ENCODE data around the gene GSTM2.

Gene GSTM2

DNA sequence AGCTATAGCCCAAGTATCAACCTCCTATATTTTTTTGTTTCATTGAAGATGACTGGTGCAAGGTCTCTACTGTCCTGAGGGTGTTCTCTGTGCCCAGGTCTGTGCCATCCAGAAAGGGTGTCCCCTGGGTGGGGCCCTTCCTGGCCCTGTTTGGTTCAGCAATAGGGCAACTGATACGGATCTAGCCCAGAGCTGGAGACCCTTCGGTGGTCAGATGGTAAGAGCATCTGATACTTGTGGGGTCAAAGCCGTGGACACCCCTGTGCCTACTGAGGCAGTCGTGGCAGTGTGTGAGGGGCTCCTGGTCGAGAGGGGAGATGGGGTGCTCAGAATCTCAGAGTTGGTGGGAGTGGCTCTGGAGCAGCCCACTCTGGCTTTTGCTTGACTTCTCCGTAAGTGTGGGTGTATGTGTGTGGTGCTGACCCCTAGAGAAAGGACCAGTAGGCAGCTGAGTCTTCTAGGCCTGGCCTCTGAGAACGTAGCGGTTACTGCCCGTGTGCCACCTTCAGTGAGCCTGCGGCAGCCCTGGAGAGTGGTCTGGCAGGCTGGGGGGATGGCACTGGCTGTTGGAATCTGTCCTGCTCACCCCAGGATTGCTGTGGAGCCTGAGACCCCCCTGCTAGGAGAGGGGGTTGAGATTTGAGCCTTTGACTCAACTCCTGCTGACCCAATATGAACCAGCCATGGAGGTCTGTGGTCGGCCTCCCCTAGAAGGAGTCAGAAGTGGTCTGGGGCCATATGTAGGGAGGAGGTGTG lies 45.5 kb upstream of the GSTM2 start:
- Histone ChIP-seq H4K20me1 (peaks cover 46 to 61% (median 60%) of the 10 kb centered on the region in 11 experiments; a peak in 21 of 22 replicates), H3K9ac (peak overlapping the region; percentile 70 to 94 (median 87)), H3K4me2 (peak overlapping the region; percentile 87 to 100 (median 97)), H3K4me1 (peaks cover 67 to 82% (median 77%) of the 10 kb centered on the region in 10 experiments), H3K36me3 (peaks cover 14 to 23% (median 17%) of the 10 kb centered on the region in 11 experiments), H3K27ac (peak overlapping the region; percentile 47 to 96 (median 85); a peak in 21 of 22 replicates), H3K9me3 (replicated peaks in 1 of 11) (no peaks in the 10 kb centered on the region), H3K4me3 (peak overlapping the region; percentile 83 to 95 (median 89)), H3K27me3 (no peaks in the 10 kb centered on the region)
- TF ChIP-seq Cebpa-rat (IDR thresholded peaks at IDR 0.05), result no peak

DNA sequence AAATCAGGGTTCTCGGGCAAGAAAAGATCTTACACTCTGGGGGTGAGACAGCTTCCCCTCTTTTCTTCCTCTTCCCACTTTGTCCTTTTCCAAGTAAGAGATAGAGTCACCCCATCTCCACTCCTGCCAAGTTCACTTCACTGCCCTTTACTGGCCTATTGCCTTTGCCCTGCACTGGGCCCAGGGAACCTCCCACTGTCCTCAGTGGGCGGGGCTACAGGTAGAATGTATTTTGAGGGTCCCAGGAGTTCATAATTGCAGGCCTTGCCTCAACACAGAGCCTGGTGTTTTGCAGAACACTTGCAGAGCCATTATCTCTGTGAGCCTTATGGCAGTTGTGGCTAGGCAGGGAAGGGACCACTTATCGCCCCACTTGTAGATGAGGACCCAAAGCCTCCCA lies 45.0 kb upstream of the GSTM2 start:
- H3K27ac ChIP-seq, result peak overlapping the region; percentile 47 to 96 (median 85); a peak in 20 of 22 replicates
- H3K4me1 ChIP-seq, result peaks cover 61 to 82% (median 79%) of the 10 kb centered on the region in 10 experiments
- peak overlapping the region; percentile 87 to 100 (median 97) for H3K4me2 ChIP-seq
- TF ChIP-seq Cebpa-rat (IDR thresholded peaks at IDR 0.05), result no peak
- H4K20me1 ChIP-seq, result peaks cover 46 to 66% (median 65%) of the 10 kb centered on the region in 11 experiments; a peak in 21 of 22 replicates
- H3K9me3 ChIP-seq (replicated peaks in 1 of 11), result no peaks in the 10 kb centered on the region
- peak overlapping the region; percentile 36 to 95 (median 89); a peak in 15 of 20 replicates for H3K4me3 ChIP-seq
- peak overlapping the region; percentile 70 to 94 (median 87); a peak in 18 of 22 replicates for H3K9ac ChIP-seq
- peaks cover 20 to 29% (median 22%) of the 10 kb centered on the region in 11 experiments for H3K36me3 ChIP-seq
- no peaks in the 10 kb centered on the region for H3K27me3 ChIP-seq

DNA sequence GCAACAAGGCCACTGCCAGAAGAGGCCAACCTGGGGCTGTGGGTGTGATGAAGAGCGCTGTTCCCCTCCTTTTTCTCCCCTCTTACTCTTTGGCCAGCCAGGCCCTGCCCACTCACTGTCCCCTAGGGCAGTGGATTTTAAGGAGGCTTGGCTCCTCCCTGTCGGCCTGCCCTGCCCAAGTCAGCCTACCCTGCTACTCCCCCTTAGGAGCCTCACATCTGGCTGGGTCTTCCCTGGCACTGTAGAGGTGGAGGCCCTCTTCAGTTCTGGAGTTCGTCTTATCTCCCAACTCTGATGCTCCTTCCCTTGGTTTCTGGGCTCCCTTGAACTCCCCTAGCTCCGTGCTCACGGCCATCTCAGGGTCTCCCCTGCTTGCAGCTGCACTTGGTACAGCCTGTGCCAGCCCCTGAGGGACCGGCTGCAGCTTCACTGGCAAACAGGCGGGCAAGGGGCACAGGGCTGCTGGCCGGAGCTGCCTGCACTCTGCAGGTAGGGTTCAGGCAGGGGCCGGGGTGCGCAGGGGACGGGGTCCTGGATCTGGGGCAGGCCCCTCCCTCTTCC lies 44.2 kb upstream of the GSTM2 start:
- H3K4me2 ChIP-seq, result peak overlapping the region; percentile 87 to 100 (median 97)
- H4K20me1 ChIP-seq, result peaks cover 46 to 74% (median 73%) of the 10 kb centered on the region in 11 experiments; a peak in 21 of 22 replicates
- H3K36me3 ChIP-seq, result peaks cover 28 to 37% (median 30%) of the 10 kb centered on the region in 11 experiments
- H3K4me1 ChIP-seq, result peaks cover 53 to 86% (median 78%) of the 10 kb centered on the region in 10 experiments
- no peak for TF ChIP-seq Cebpa-rat (IDR thresholded peaks at IDR 0.05)
- peak overlapping the region; percentile 58 to 93 (median 77) for H3K9ac ChIP-seq
- H3K27me3 ChIP-seq, result no peaks in the 10 kb centered on the region
- peak overlapping the region; percentile 36 to 95 (median 88) for H3K4me3 ChIP-seq
- peak overlapping the region in 10 of 11 experiments; percentile 48 to 96 (median 87); a peak in 20 of 22 replicates for H3K27ac ChIP-seq
- H3K9me3 ChIP-seq (replicated peaks in 1 of 11), result no peaks in the 10 kb centered on the region

DNA sequence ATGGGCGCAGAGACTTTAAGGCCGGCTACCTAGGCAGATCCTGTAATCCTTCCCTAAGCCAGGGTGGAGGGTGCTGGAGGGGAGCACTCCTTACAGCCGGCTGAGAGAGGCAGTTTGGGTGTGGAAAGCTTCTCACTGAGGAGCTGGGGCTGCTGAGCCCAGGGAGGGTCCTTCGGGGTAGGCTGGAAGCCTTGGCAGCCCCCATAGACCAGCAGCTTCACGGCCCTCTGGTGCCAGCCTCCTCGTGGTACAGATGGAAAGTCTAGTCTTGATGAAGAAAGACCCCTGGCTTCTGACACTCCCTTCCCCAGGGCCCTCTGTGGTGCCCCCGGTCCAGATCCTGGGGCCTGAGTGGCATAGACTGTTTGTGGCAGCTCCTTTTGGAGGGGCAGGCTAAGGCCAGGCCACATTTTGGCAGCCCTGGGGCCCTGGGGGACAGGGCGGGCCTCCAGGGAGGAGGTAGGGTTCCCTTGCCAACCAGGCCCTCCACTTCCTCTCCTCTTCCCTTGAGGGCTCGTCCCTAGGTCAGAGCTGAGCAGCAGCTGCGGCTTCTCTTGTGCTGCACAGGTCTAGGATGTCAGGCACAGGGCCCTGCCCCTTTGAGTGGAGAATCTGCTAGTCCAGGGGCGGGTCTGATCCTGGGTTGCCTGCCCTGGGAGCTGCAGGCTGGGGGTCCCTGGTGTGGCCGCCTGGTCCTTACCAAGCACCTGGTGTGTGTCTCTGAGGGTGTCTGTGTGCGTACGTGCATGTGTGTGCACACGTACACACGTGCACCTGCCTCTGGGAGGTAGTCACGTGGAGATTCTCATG lies 43.5 kb upstream of the GSTM2 start:
- H3K27ac ChIP-seq, result peak overlapping the region in 10 of 11 experiments; percentile 48 to 96 (median 87); a peak in 20 of 22 replicates
- H3K9ac ChIP-seq, result peak overlapping the region; percentile 58 to 93 (median 77)
- H3K4me3 ChIP-seq, result peak overlapping the region; percentile 36 to 95 (median 88)
- no peaks in the 10 kb centered on the region for H3K9me3 ChIP-seq (replicated peaks in 1 of 11)
- H3K4me2 ChIP-seq, result peak overlapping the region; percentile 87 to 100 (median 97)
- H3K36me3 ChIP-seq, result peaks cover 35 to 44% (median 38%) of the 10 kb centered on the region in 11 experiments
- no peaks in the 10 kb centered on the region for H3K27me3 ChIP-seq
- H4K20me1 ChIP-seq, result peaks cover 46 to 81% (median 80%) of the 10 kb centered on the region in 11 experiments; a peak in 21 of 22 replicates
- TF ChIP-seq Cebpa-rat (IDR thresholded peaks at IDR 0.05), result no peak
- H3K4me1 ChIP-seq, result peaks cover 46 to 83% (median 71%) of the 10 kb centered on the region in 10 experiments

DNA sequence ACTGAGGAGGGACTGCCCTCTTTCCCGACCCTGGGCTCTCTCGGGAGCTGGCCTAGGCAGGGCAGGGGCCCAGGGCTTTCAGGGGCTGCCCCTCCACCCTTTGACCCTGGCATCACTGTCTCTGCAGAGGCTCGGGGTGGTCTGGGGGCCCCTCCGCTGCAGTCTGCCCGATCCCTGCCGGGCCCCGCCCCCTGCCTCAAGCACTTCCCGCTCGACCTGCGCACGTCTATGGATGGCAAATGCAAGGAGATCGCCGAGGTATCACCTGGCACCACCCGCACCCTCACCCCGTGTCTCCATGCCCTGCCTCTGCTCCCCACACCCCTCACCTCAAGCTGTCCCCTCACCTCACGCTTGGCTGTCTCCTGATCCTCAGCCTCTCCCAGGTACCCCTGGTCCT lies 42.7 kb upstream of the GSTM2 start:
- H3K9me3 ChIP-seq (replicated peaks in 1 of 11), result no peaks in the 10 kb centered on the region
- peak overlapping the region; percentile 87 to 100 (median 97) for H3K4me2 ChIP-seq
- no peaks in the 10 kb centered on the region for H3K27me3 ChIP-seq
- peaks cover 46 to 88% (median 85%) of the 10 kb centered on the region in 11 experiments; a peak in 21 of 22 replicates for H4K20me1 ChIP-seq
- H3K4me1 ChIP-seq, result peaks cover 45 to 82% (median 69%) of the 10 kb centered on the region in 10 experiments
- no peak for TF ChIP-seq Cebpa-rat (IDR thresholded peaks at IDR 0.05)
- H3K4me3 ChIP-seq, result peak overlapping the region in 7 of 10 experiments; percentile 83 to 95 (median 88); a peak in 13 of 20 replicates
- peak overlapping the region in 9 of 11 experiments; percentile 73 to 93 (median 84); a peak in 18 of 22 replicates for H3K9ac ChIP-seq
- peaks cover 42 to 52% (median 45%) of the 10 kb centered on the region in 11 experiments for H3K36me3 ChIP-seq
- H3K27ac ChIP-seq, result peak overlapping the region in 8 of 11 experiments; percentile 20 to 96 (median 87); a peak in 16 of 22 replicates

DNA sequence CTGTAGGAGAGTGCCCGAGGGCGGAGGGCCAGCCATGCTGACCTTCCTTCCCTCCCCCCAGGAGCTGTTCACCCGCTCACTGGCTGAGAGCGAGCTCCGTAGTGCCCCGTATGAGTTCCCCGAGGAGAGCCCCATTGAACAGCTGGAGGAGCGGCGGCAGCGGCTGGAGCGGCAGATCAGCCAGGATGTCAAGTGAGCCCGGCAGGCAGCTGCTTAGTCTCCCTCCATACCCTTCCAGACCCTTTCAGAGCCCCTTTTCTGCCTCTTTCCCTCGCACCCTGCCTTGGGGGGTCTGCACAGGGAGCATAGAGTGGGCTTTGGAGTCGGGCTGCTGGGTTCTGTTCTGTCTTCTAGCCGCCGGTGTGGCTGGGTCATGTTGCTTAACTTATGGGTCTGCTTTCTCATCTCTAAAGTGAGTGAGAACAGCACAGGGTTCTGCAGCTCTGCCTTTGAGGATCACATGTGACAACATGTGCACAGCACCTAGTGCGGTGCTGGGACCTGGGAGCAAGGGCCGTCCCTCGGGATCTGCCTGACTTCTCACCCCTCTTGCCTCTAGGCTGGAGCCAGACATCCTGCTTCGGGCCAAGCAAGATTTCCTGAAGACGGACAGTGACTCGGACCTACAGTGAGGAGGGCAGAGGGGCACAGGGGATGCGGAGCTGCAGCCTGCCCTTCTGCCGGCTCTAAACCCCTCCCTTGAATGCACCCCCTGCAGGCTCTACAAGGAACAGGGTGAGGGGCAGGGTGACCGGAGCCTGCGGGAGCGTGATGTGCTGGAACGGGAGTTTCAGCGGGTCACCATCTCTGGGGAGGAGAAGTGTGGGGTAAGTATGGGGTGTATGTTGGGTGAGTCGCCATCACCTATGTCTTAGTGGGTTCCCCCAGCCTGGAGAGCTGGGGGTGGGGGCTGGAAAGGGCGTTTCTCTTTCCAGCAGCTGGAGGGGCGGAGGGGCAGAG lies 42.0 kb upstream of the GSTM2 start:
- H3K9ac ChIP-seq, result peak overlapping the region in 9 of 11 experiments; percentile 8 to 93 (median 84); a peak in 17 of 22 replicates
- H3K27ac ChIP-seq, result peak overlapping the region in 8 of 11 experiments; percentile 16 to 96 (median 87); a peak in 14 of 22 replicates
- H3K4me1 ChIP-seq, result peaks cover 45 to 82% (median 69%) of the 10 kb centered on the region in 10 experiments
- TF ChIP-seq Cebpa-rat (IDR thresholded peaks at IDR 0.05), result no peak
- H3K9me3 ChIP-seq (replicated peaks in 1 of 11), result no peaks in the 10 kb centered on the region
- peaks cover 46 to 90% (median 85%) of the 10 kb centered on the region in 11 experiments; a peak in 21 of 22 replicates for H4K20me1 ChIP-seq
- H3K4me3 ChIP-seq, result peak overlapping the region in 7 of 10 experiments; percentile 83 to 95 (median 88); a peak in 8 of 20 replicates
- H3K36me3 ChIP-seq, result peaks cover 46 to 56% (median 49%) of the 10 kb centered on the region in 11 experiments
- H3K4me2 ChIP-seq, result peak overlapping the region; percentile 87 to 100 (median 97)
- no peaks in the 10 kb centered on the region for H3K27me3 ChIP-seq

DNA sequence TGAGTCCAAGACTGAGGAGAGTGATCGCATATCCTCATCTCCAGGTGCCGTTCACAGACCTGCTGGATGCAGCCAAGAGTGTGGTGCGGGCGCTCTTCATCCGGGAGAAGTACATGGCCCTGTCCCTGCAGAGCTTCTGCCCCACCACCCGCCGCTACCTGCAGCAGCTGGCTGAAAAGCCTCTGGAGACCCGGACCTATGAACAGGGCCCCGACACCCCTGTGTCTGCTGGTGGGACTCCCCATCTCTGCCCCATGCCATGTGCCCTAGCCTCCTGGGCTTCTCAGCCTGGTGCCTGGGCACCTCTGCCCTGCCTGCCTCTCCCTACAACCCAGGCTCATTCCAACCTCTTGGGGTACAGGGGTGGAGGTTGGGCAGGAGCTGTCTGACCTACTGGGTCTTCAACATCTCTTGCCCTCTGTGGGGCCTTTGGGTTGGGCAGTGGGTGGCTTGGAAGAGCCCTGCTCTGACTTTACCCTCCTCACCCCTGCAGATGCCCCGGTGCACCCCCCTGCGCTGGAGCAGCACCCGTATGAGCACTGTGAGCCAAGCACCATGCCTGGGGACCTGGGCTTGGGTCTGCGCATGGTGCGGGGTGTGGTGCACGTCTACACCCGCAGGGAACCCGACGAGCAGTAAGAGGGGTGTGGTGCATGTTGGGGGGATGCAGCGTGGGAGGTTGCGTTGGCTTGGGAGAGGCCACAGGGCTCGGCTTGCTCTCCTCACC lies 41.0 kb upstream of the GSTM2 start:
- no peaks in the 10 kb centered on the region for H3K9me3 ChIP-seq (replicated peaks in 1 of 11)
- H3K27ac ChIP-seq, result no peak overlapping the region
- H3K27me3 ChIP-seq, result no peaks in the 10 kb centered on the region
- peaks cover 40 to 83% (median 67%) of the 10 kb centered on the region in 10 experiments for H3K4me1 ChIP-seq
- peaks cover 56 to 66% (median 59%) of the 10 kb centered on the region in 11 experiments for H3K36me3 ChIP-seq
- H3K4me3 ChIP-seq, result no peak overlapping the region
- H3K4me2 ChIP-seq, result peak overlapping the region in 8 of 11 experiments; percentile 7 to 100 (median 91); a peak in 12 of 22 replicates
- H3K9ac ChIP-seq, result peak overlapping the region in 1 of 11 experiments; percentile 87; a peak in 1 of 22 replicates
- no peak for TF ChIP-seq Cebpa-rat (IDR thresholded peaks at IDR 0.05)
- peaks cover 42 to 89% (median 80%) of the 10 kb centered on the region in 11 experiments; a peak in 21 of 22 replicates for H4K20me1 ChIP-seq

Measured in BLaER1 treated with 17β-estradiol and CSF1 and Interleukin-3, amounts not matched to agents 10 nM and 100 nM (cell line).